ENCODE results near the gene RFTN2. TPM values are rescaled to one million over a fixed set of nuclear protein-coding genes. Genes with fewer than 3 reads are reported as not detected.
"Not testable (repeated sequence)": the region's sequence is repeated elsewhere in the genome, so short reads cannot be mapped to it uniquely, and the experiment has no call there.

Gene RFTN2
- total RNA-seq, 4 donors from 2014 or later: 1.1 to 6.3 (median 3.2) TPM

GRCh38 chr2:197598450-197598849 is 76.9 kb downstream of the RFTN2 start:
- Histone ChIP-seq H3K36me3 (no peaks in the 10 kb centered on the region), H3K4me1 (no peaks in the 10 kb centered on the region), H3K27me3 (no peaks in the 10 kb centered on the region), H3K4me3 (no peak overlapping the region), H3K27ac (no peak overlapping the region), H3K9me3 (no peaks in the 10 kb centered on the region)
- intact Hi-C loops (cut with DNase I; ENCODE audit: low total_unique reads) (no loop called here), in situ Hi-C loops (cut with MboI; ENCODE audit: low sequenced_read_pairs in 4 of 4) (no loop called here)
- DNase-seq (no peak), ATAC-seq (no peak)
- no peak for TF ChIP-seq CTCF (IDR thresholded peaks at IDR 0.05 in 4 of 5, conservative IDR thresholded peaks at IDR 0.05 in 1 of 5)
- TF ChIP-seq POLR2A (IDR thresholded peaks at IDR 0.05): no peak

GRCh38 chr2:197597166-197597565 is 78.2 kb downstream of the RFTN2 start:
- Histone ChIP-seq H3K27me3 (no peaks in the 10 kb centered on the region), H3K36me3 (no peaks in the 10 kb centered on the region), H3K4me1 (no peaks in the 10 kb centered on the region), H3K9me3 (no peaks in the 10 kb centered on the region), H3K4me3 (no peak overlapping the region), H3K27ac (no peak overlapping the region)
- ATAC-seq (no peak), DNase-seq (no peak)
- TF ChIP-seq CTCF (IDR thresholded peaks at IDR 0.05 in 4 of 5, conservative IDR thresholded peaks at IDR 0.05 in 1 of 5) (no peak), POLR2A (IDR thresholded peaks at IDR 0.05) (no peak)
- intact Hi-C loops (cut with DNase I; ENCODE audit: low total_unique reads): no loop called here
- in situ Hi-C loops (cut with MboI; ENCODE audit: low sequenced_read_pairs in 4 of 4): no loop called here

GRCh38 chr2:197596766-197597165 is 78.6 kb downstream of the RFTN2 start:
- no peaks in the 10 kb centered on the region for H3K9me3 ChIP-seq
- no peaks in the 10 kb centered on the region for H3K4me1 ChIP-seq
- no peak overlapping the region for H3K4me3 ChIP-seq
- TF ChIP-seq POLR2A (IDR thresholded peaks at IDR 0.05): no peak
- TF ChIP-seq CTCF (IDR thresholded peaks at IDR 0.05 in 4 of 5, conservative IDR thresholded peaks at IDR 0.05 in 1 of 5): no peak
- no peak for DNase-seq
- no peak overlapping the region for H3K27ac ChIP-seq
- in situ Hi-C loops (cut with MboI; ENCODE audit: low sequenced_read_pairs in 4 of 4) (no loop called here), intact Hi-C loops (cut with DNase I; ENCODE audit: low total_unique reads) (no loop called here)
- no peaks in the 10 kb centered on the region for H3K36me3 ChIP-seq
- ATAC-seq: no peak
- no peaks in the 10 kb centered on the region for H3K27me3 ChIP-seq

DNA sequence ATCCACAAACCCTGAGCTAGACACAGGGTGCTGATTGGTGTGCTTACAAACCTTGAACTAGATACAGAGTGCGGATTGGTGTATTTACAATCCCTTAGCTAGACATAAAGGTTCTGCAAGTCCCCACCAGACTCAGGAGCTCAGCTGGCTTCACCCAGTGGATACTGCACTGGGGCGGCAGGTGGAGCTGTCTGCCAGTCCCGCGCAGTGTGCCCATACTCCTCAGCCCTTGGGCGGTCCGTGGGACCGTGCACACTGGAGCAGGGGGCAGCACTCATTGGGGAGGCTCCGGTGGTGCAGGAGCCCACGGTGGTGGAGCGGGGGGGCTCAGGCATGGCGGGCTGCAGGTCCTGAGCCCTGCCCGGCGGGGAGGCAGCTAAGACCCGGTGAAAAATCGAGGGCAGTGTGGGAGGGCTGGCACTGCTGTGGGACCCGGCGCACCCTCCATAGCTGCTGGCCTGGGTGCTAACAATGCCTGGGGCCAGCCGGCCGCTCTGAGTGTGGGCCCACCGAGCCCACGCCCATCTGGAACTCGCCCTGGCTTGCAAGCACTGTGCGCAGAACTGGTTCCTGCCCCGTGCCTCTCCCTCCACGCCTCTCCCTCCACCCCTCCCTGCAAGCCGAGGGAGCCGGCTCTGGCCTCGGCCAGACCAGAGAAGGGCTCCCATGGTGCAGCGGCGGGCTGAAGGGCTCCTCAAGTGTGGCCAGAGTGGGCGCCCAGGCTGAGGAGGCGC is 83.9 kb downstream of the RFTN2 start:
- Histone ChIP-seq H3K4me1 (no peaks in the 10 kb centered on the region), H3K36me3 (no peaks in the 10 kb centered on the region), H3K27me3 (no peaks in the 10 kb centered on the region), H3K27ac (no peak overlapping the region), H3K4me3 (no peak overlapping the region), H3K9me3 (no peaks in the 10 kb centered on the region)
- no peak for DNase-seq
- no peak for TF ChIP-seq POLR2A (IDR thresholded peaks at IDR 0.05)
- TF ChIP-seq CTCF (IDR thresholded peaks at IDR 0.05 in 4 of 5, conservative IDR thresholded peaks at IDR 0.05 in 1 of 5): no peak
- no peak for ATAC-seq
- in situ Hi-C loops (cut with MboI; ENCODE audit: low sequenced_read_pairs in 4 of 4): no loop called here
- intact Hi-C loops (cut with DNase I; ENCODE audit: low total_unique reads): no loop called here

DNA sequence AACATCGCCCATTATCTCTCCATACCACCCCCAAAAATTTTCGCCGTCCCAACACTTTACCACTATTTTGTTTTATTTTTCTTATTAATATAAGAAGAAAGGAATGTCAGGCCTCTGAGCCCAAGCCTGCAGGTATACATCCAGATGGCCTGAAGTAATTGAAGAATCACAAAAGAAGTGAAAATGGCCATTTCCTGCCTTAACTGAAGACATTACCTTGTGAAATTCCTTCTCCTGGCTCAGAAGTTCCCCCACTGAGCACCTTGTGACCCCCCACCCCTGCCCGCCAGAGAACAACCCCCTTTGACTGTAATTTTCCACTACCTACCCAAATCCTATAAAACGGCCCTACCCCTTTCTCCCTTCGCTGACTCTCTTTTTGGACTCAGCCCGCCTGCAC is 88.1 kb downstream of the RFTN2 start:
- H3K9me3 ChIP-seq; H3K4me3 ChIP-seq; H3K27ac ChIP-seq; ATAC-seq; in situ Hi-C loops (cut with MboI; ENCODE audit: low sequenced_read_pairs in 4 of 4); intact Hi-C loops (cut with DNase I; ENCODE audit: low total_unique reads); H3K36me3 ChIP-seq; H3K4me1 ChIP-seq; DNase-seq; H3K27me3 ChIP-seq: not testable (repeated sequence)

GRCh38 chr2:197580166-197580565 is 95.2 kb downstream of the RFTN2 start:
- intact Hi-C loops (cut with DNase I; ENCODE audit: low total_unique reads); H3K27me3 ChIP-seq; H3K36me3 ChIP-seq; H3K9me3 ChIP-seq; H3K4me1 ChIP-seq; H3K4me3 ChIP-seq; H3K27ac ChIP-seq; DNase-seq; in situ Hi-C loops (cut with MboI; ENCODE audit: low sequenced_read_pairs in 4 of 4); ATAC-seq: not testable (repeated sequence)

GRCh38 chr2:197578294-197578693 is 97.1 kb downstream of the RFTN2 start:
- H3K27ac ChIP-seq; intact Hi-C loops (cut with DNase I; ENCODE audit: low total_unique reads); DNase-seq; in situ Hi-C loops (cut with MboI; ENCODE audit: low sequenced_read_pairs in 4 of 4); H3K4me3 ChIP-seq; H3K27me3 ChIP-seq; H3K36me3 ChIP-seq; ATAC-seq; H3K4me1 ChIP-seq; H3K9me3 ChIP-seq: not testable (repeated sequence)
